OCI-LY7 (cell line): ENCODE measurements around the gene RIC1. TPM values are rescaled to one million over a fixed set of nuclear protein-coding genes. Genes with fewer than 3 reads are reported as not detected.
"Not testable (repeated sequence)": the region's sequence is repeated elsewhere in the genome, so short reads cannot be mapped to it uniquely, and the experiment has no call there.

Experiments
- BruUV-seq: library from RNA; stranded (reverse); fragments of 400-500 nt; replicated peaks from 2 replicates; lab custom pipeline; 2021; lab: Mats Ljungman, UMichigan
- CTCF ChIA-PET: fragments of 300-600 bp; sonication (Branson Sonifier 250); formaldehyde crosslinking; loops from one replicate; lab custom pipeline; 2022; ENCODE audit warnings: antibody characterized with exemption; ENCODE audit not compliant: unreplicated experiment; lab: Charles Lee
- POLR2A ChIA-PET: fragments of 300-600 bp; sonication (Branson Sonifier 250); formaldehyde crosslinking; loops from one replicate; lab custom pipeline; 2022; ENCODE audit warnings: antibody characterized with exemption; lab: Charles Lee
- DNase-seq: peaks from one replicate; pipeline ENCODE4 v3.0.0-alpha.2; 2015; ENCODE audit warnings: low spot score
- H2AFZ ChIP-seq: fragments of 200-600 bp; sonication (generic), shearing (Covaris generic); 2 replicates; pipeline ENCODE4 v1.6.1; 2014; ENCODE audit warnings: mild to moderate bottlenecking, antibody characterized with exemption, low read length, moderate library complexity
- H3K27ac ChIP-seq: fragments of 200-600 bp; sonication (generic); 2 replicates; pipeline ENCODE4 v1.5.1; 2014; ENCODE audit warnings: mixed run types, low read depth, mild to moderate bottlenecking, moderate library complexity, low read length, inconsistent platforms; ENCODE audit not compliant: poor library complexity, severe bottlenecking
- H3K36me3 ChIP-seq: fragments of 200-600 bp; sonication (generic); 2 replicates; pipeline ENCODE4 v1.6.1; 2014; ENCODE audit warnings: mild to moderate bottlenecking, antibody characterized with exemption, low read length, moderate library complexity, mixed read lengths; ENCODE audit not compliant: insufficient read depth
- H3K4me1 ChIP-seq: fragments of 200-600 bp; sonication (generic); 2 replicates; pipeline ENCODE4 v1.5.1; 2014; ENCODE audit warnings: mild to moderate bottlenecking, low read length; ENCODE audit not compliant: insufficient read depth, poor library complexity, severe bottlenecking
- H3K4me2 ChIP-seq: fragments of 200-600 bp; sonication (generic); 2 replicates; pipeline ENCODE4 v1.6.1; 2014; ENCODE audit warnings: mild to moderate bottlenecking, low read length
- H3K4me3 ChIP-seq: fragments of 200-600 bp; sonication (generic); 2 replicates; pipeline ENCODE4 v1.5.1; 2014; ENCODE audit warnings: mild to moderate bottlenecking, low read depth, low read length; ENCODE audit not compliant: poor library complexity, severe bottlenecking
- H3K79me2 ChIP-seq: fragments of 200-600 bp; sonication (generic); 2 replicates; pipeline ENCODE4 v1.6.1; 2016; ENCODE audit warnings: low read depth, mild to moderate bottlenecking, low read length, moderate library complexity, mixed read lengths; ENCODE audit not compliant: insufficient read depth
- H3K9me2 ChIP-seq: fragments of 200-600 bp; sonication (generic); 2 replicates; pipeline ENCODE4 v1.6.1; 2016; ENCODE audit warnings: mild to moderate bottlenecking, low read length, mixed read lengths; ENCODE audit not compliant: insufficient read depth
- H3K9me3 ChIP-seq: fragments of 200-600 bp; sonication (generic); 2 replicates; pipeline ENCODE4 v1.6.1; 2014; ENCODE audit warnings: mild to moderate bottlenecking, mixed run types, low read length, mixed read lengths
- H4K20me1 ChIP-seq: fragments of 200-600 bp; sonication (generic); 2 replicates; pipeline ENCODE4 v1.6.1; 2014; ENCODE audit warnings: mild to moderate bottlenecking, antibody characterized with exemption, low read length, moderate library complexity, mixed read lengths; ENCODE audit not compliant: insufficient read depth
- CTCF ChIP-seq: fragments of 200-600 bp; sonication (generic); conservative IDR thresholded peaks from 2 replicates; pipeline ENCODE4 v1.5.1; 2014; ENCODE audit warnings: mild to moderate bottlenecking, antibody characterized with exemption, low read length, moderate library complexity, mixed read lengths
- EZH2phosphoT487 ChIP-seq: fragments of 200-600 bp; sonication (generic); IDR thresholded peaks from 2 replicates; pipeline ENCODE4 v1.6.1; 2018; ENCODE audit warnings: low read depth, borderline replicate concordance, mild to moderate bottlenecking, mixed run types, antibody characterized with exemption, low read length, moderate library complexity, mixed read lengths
- intact Hi-C: fragments of 100-400 bp; cut with micrococcal nuclease; formaldehyde crosslinking; loops from one replicate; pipeline ENCODE4 v1.10.0; 2022; ENCODE audit not compliant: unreplicated experiment
- total RNA-seq, 2 experiments: library from RNA; depleted of rRNA in 1 of 2; stranded (reverse); fragments of >200 nt in 1 of 2; shearing (Covaris generic) in 1 of 2; gene quantifications; 2 replicates each; pipeline ENCODE4 v1.2.3, GENCODE V29; 2014 to 2022

RIC1 gene
- total RNA-seq, 2 experiments from 2014 or later: 77.0 to 84.6 TPM

- no TSS peak for BruUV-seq
- POLR2A ChIA-PET: interaction anchor here (0.8 kb wide), 1 partner anchor 10 kb away, joined by 3 read pairs; no protein-coding TSS in a partner anchor
- Histone ChIP-seq H3K9me3 (no peaks in the 10 kb centered on the region), H3K9me2 (no peaks in the 10 kb centered on the region), H3K36me3 (peaks cover 14% of the 10 kb centered on the region), H4K20me1 (no peaks in the 10 kb centered on the region), H3K4me3 (no peak overlapping the region), H2AFZ (no peak overlapping the region), H3K4me1 (peaks cover 25% of the 10 kb centered on the region), H3K4me2 (no peak overlapping the region), H3K79me2 (no peaks in the 10 kb centered on the region), H3K27ac (no peak overlapping the region)
- CTCF ChIA-PET: no interaction called here
- DNase-seq: no peak
- no peak for TF ChIP-seq EZH2phosphoT487
- TF ChIP-seq CTCF: no peak
- intact Hi-C loops: no loop called here
Measured at GRCh38 chr9:5580650-5581049, 48.3 kb upstream of the RIC1 start.

- POLR2A ChIA-PET: interaction anchor here (1.0 to 1.6 kb wide), 2 partner anchors 46 to 50 kb away, joined by 3 to 5 read pairs; no protein-coding TSS in a partner anchor
- CTCF ChIA-PET, H3K9me3 ChIP-seq, H3K27ac ChIP-seq, H3K79me2 ChIP-seq, H3K9me2 ChIP-seq, intact Hi-C loops, DNase-seq, H3K4me2 ChIP-seq, H4K20me1 ChIP-seq, H3K4me3 ChIP-seq, H2AFZ ChIP-seq, BruUV-seq: not testable (repeated sequence)
- peaks cover 34% of the 10 kb centered on the region for H3K4me1 ChIP-seq
- peaks cover 13% of the 10 kb centered on the region for H3K36me3 ChIP-seq
Measured at GRCh38 chr9:5581706-5582105, 47.2 kb upstream of the RIC1 start.

GRCh38 chr9:5582835-5583195 lies 46.1 kb upstream of the RIC1 start:
- CTCF ChIA-PET: interaction anchor here (1.0 kb wide), 1 partner anchor 145 kb away, joined by 4 read pairs; the partner anchor contains the start of gene PLGRKT
- intact Hi-C loops: no loop called here

More at GRCh38 chr9:5582835-5583195, 46.1 kb upstream of the RIC1 start:
- Histone ChIP-seq H3K36me3 (peaks cover 8% of the 10 kb centered on the region), H2AFZ (no peak overlapping the region; the same call in 1 of the 2 replicates), H3K9me3 (no peaks in the 10 kb centered on the region), H3K27ac (no peak overlapping the region), H3K4me3 (no peak overlapping the region), H3K4me2 (peak overlapping the region; percentile 18; the same call in 1 of the 2 replicates), H3K9me2 (no peaks in the 10 kb centered on the region), H3K4me1 (peaks cover 33% of the 10 kb centered on the region), H4K20me1 (no peaks in the 10 kb centered on the region), H3K79me2 (no peaks in the 10 kb centered on the region)
- BruUV-seq: no TSS peak
- POLR2A ChIA-PET: interaction anchor here (0.6 to 2.6 kb wide), 15 partner anchors 12 to 268 kb away, joined by 3 to 11 read pairs (median 4); partner anchors contain the start of gene PLGRKT
- TF ChIP-seq EZH2phosphoT487 (no peak), CTCF (no peak)
- DNase-seq: peak; percentile 63
